ENCODE results near the gene FAM171A2. TPM values are rescaled to one million over a fixed set of nuclear protein-coding genes. Genes with fewer than 3 reads are reported as not detected.

The FAM171A2 gene
- total RNA-seq, 2 donors from 2014 or later: 45.7 to 51.9 TPM

DNA sequence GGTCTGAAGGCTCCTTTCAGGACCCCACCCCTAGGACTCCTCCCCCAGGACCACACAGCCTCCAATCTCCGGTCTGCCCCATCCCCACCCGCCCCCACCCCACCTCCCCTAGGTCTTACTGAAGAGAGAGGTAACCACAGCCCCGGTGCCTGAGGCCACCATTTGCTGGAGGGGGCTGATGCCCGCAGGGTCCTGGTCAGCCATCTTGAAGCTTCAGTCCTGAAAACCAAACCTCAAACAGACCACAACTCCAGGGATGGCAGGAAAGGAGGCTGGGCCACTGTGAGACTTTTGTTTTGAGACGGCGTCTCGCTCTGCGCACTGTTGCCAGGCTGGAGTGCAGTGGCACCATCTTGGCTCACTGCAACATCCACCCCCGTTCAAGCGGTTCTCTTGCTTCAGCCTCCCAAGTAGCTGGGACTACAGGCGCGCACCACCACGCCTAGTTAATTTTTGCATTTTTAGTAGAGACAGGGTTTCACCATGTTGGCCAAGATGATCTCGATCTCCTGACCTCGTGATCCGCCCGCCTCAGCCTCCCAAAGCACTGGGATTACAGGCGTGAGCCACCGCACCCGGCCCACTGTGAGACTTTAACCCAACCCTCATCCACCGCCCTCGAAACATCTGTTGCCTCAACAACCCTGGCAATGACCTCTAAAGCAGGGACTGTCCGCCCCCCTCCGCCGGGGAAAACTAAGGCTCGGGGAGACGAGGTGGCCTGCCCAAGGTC, 40.1 kb downstream of the FAM171A2 start:
- peaks cover 29% of the 10 kb centered on the region for H3K36me3 ChIP-seq (ENCODE audit: control insufficient read depth, insufficient read depth, low read length)
- peak overlapping the region; percentile 91 for H3K4me3 ChIP-seq (ENCODE audit: low read length)
- no peak overlapping the region for H3K27ac ChIP-seq (ENCODE audit: low read depth, low read length)
- DNase-seq: peak; percentile 49
- Mint-ChIP-seq H3K27ac (peak overlapping the region; percentile 55), H3K27me3 (ENCODE audit: insufficient read depth) (no peaks in the 10 kb centered on the region), H3K4me1 (no peaks in the 10 kb centered on the region), H3K4me3 (peak overlapping the region; percentile 78), H3K36me3 (ENCODE audit: low read depth) (peaks cover 24% of the 10 kb centered on the region), H3K9me3 (no peaks in the 10 kb centered on the region)
- no peaks in the 10 kb centered on the region for H3K4me1 ChIP-seq (ENCODE audit: control insufficient read depth, insufficient read depth, low read length)
- TF ChIP-seq CTCF (conservative IDR thresholded peaks at IDR 0.05): no peak
- WGBS, 2 experiments (ENCODE audit: insufficient coverage in 1 of 2, insufficient read length in 1 of 2): 75% methylated on average over 20 to 25 of the region's 27 CpGs
- peak overlapping the region; percentile 63 for H3K9ac ChIP-seq (ENCODE audit: extremely low read depth, low read length, poor library complexity, severe bottlenecking)
- no peaks in the 10 kb centered on the region for H3K27me3 ChIP-seq (ENCODE audit: control insufficient read depth, insufficient read depth, low read length, poor library complexity, severe bottlenecking)
- no peaks in the 10 kb centered on the region for H3K9me3 ChIP-seq (ENCODE audit: control insufficient read depth, low read length)

GRCh38 chr17:44322236-44322895, 41.3 kb downstream of the FAM171A2 start:
- 94 to 96% methylated on average over 11 of the region's 11 CpGs for WGBS, 2 experiments (ENCODE audit: insufficient coverage in 1 of 2, insufficient read length in 1 of 2)
- H3K36me3 ChIP-seq (ENCODE audit: control insufficient read depth, insufficient read depth, low read length): peaks cover 29% of the 10 kb centered on the region
- no peaks in the 10 kb centered on the region for H3K9me3 ChIP-seq (ENCODE audit: control insufficient read depth, low read length)
- no peak overlapping the region for H3K9ac ChIP-seq (ENCODE audit: extremely low read depth, low read length, poor library complexity, severe bottlenecking)
- no peaks in the 10 kb centered on the region for H3K4me1 ChIP-seq (ENCODE audit: control insufficient read depth, insufficient read depth, low read length)
- peaks cover 24% of the 10 kb centered on the region for H3K36me3 Mint-ChIP-seq (ENCODE audit: low read depth)
- H3K27me3 Mint-ChIP-seq (ENCODE audit: insufficient read depth): peaks cover 2% of the 10 kb centered on the region
- no peak for TF ChIP-seq CTCF (conservative IDR thresholded peaks at IDR 0.05)
- no peaks in the 10 kb centered on the region for H3K27me3 ChIP-seq (ENCODE audit: control insufficient read depth, insufficient read depth, low read length, poor library complexity, severe bottlenecking)
- H3K4me3 ChIP-seq (ENCODE audit: low read length): no peak overlapping the region
- no peak overlapping the region for H3K27ac ChIP-seq (ENCODE audit: low read depth, low read length)
- no peak for DNase-seq
- no peaks in the 10 kb centered on the region for H3K4me1 Mint-ChIP-seq
- H3K27ac Mint-ChIP-seq: no peak overlapping the region
- H3K4me3 Mint-ChIP-seq: peak overlapping the region; percentile 78
- no peaks in the 10 kb centered on the region for H3K9me3 Mint-ChIP-seq

GRCh38 chr17:44321246-44322120, 42.2 kb downstream of the FAM171A2 start:
- H3K36me3 ChIP-seq (ENCODE audit: control insufficient read depth, insufficient read depth, low read length): peaks cover 29% of the 10 kb centered on the region
- no peaks in the 10 kb centered on the region for H3K9me3 ChIP-seq (ENCODE audit: control insufficient read depth, low read length)
- H3K36me3 Mint-ChIP-seq (ENCODE audit: low read depth): peaks cover 24% of the 10 kb centered on the region
- H3K27ac ChIP-seq (ENCODE audit: low read depth, low read length): no peak overlapping the region
- 91 to 94% methylated on average over 10 to 20 of the region's 21 CpGs for WGBS, 2 experiments (ENCODE audit: insufficient coverage in 1 of 2, insufficient read length in 1 of 2)
- H3K4me1 ChIP-seq (ENCODE audit: control insufficient read depth, insufficient read depth, low read length): no peaks in the 10 kb centered on the region
- no peak overlapping the region for H3K9ac ChIP-seq (ENCODE audit: extremely low read depth, low read length, poor library complexity, severe bottlenecking)
- no peaks in the 10 kb centered on the region for H3K27me3 ChIP-seq (ENCODE audit: control insufficient read depth, insufficient read depth, low read length, poor library complexity, severe bottlenecking)
- no peak for TF ChIP-seq CTCF (conservative IDR thresholded peaks at IDR 0.05)
- no peak overlapping the region for H3K4me3 ChIP-seq (ENCODE audit: low read length)
- no peak for DNase-seq
- H3K4me1 Mint-ChIP-seq: no peaks in the 10 kb centered on the region
- H3K27ac Mint-ChIP-seq: no peak overlapping the region
- H3K9me3 Mint-ChIP-seq: no peaks in the 10 kb centered on the region
- no peak overlapping the region for H3K4me3 Mint-ChIP-seq
- peaks cover 2% of the 10 kb centered on the region for H3K27me3 Mint-ChIP-seq (ENCODE audit: insufficient read depth)

All from endodermal cell (in vitro differentiated cells).